Activated naive CD4-positive, alpha-beta T cell (primary cell): Measurements from ENCODE around the gene DOK5.
"Not testable (repeated sequence)": the region's sequence is repeated elsewhere in the genome, so short reads cannot be mapped to it uniquely, and the experiment has no call there.

Experiments
- DNase-seq, 4 experiments: peaks; one replicate each; lab custom pipeline; 2025; lab: John Stamatoyannopoulos, UW

Gene DOK5

GRCh38 chr20:54475334-54476168, at the start of gene DOK5:
Gene DOK5, plus strand, starts transcription at chr20:54475593. Its CDS starts 354 bp downstream, at chr20:54475947.
- DNase-seq = no peak

DNA sequence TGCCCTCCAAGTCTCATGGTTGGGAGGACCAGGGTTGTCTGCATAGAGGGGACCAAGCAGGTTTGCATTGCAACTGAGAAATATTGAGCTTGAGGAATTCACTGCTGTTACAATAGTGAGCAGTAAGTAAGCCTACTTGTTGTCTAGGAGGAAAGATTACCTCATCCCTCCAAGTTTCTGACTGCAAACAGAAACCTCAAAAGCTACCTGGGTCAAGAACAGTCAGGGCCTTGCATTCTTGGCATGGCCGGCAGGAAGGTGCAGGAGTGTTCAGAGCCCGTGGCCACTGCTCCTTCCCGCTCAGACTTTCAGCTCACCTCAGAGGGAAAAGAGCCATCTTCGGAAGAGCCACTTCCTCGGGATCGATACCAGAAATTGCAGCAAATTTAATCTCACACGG, 46.0 kb upstream of the DOK5 start:
- no peak for DNase-seq

- DNase-seq = no peak
Measured at GRCh38 chr20:54431156-54431944, 44.0 kb upstream of the DOK5 start.

DNA sequence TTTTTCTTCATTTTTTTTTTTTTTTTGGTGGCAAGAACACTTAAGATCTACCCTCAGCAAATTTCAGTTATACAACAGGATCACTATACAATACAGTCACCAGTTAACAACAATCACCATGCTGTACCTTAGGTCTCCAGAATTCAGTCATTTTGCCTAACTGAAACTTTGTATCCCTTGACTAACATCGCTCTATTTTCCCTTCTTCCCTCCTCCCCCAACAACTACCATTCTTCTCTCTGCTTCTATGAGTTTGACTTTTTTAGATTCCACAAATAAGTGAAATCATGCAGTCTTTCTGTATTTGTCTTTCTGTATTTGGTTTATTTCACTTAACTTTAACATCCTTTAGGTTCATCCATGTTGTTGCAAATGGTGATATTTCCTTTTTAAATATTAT, 42.4 kb upstream of the DOK5 start:
- DNase-seq = no peak

GRCh38 chr20:54433636-54434035, 41.8 kb upstream of the DOK5 start:
- DNase-seq = no peak

DNA sequence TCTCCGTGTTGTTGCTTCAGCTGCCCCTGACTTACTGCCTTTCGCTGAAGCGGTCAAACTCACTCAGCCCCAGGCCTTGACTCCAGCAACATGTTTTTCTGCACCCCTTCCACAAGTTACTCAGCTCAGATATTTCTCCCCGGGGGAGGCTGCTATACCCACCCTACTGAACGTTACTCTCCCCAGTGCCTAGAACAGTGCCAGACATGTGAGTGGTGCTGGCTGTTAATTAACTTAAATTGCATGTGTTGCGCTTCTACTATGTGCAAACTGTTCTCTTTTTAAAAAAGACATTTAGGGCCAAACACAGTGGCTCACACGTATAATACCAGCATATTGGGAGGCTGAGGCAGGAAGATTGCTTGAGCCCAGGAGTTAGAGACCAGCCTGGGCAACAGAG, 41.2 kb upstream of the DOK5 start:
- DNase-seq = no peak

DNA sequence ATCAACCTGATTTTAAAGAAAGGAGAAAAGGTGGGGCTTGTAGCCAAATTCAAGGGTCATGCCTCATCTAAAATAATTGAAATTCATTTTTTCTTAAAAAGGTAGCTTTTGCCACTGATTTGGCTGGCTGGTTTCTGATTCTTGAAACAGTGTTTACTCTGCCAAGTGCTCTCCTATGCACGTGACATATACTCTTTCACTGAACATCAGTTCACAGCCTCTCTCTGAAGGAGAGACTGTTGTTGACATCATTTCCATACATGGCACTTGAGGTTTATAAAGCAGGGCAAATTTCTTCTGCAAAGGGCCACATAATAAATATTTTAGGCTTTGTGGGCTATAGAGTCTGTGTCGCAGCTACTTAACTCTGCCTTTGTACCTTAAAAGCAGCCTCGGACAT, 40.4 kb upstream of the DOK5 start:
- no peak for DNase-seq

DNA sequence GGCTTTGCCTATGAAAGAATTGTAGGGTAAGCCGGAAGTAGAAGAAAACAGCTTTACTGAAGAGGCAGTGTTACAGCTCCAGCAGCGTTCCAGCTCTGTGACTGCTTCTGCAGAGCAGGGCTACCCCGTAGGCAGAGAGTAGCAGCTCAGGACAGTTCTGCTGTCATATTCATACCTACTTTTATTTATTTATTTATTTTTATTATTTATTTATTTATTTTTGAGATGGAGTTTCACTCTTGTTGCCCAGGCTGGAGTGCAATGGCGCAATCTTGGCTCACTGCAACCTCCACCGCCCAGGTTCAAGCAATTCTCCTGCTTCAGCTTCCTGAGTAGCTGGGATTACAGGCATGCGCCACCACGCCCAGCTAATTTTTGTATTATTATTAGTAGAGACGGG, 39.0 kb upstream of the DOK5 start:
- DNase-seq = not testable (repeated sequence)

GRCh38 chr20:54438166-54438565, 37.2 kb upstream of the DOK5 start:
- no peak for DNase-seq

- no peak for DNase-seq
Measured at GRCh38 chr20:54450207-54450606, 25.2 kb upstream of the DOK5 start.

DNA sequence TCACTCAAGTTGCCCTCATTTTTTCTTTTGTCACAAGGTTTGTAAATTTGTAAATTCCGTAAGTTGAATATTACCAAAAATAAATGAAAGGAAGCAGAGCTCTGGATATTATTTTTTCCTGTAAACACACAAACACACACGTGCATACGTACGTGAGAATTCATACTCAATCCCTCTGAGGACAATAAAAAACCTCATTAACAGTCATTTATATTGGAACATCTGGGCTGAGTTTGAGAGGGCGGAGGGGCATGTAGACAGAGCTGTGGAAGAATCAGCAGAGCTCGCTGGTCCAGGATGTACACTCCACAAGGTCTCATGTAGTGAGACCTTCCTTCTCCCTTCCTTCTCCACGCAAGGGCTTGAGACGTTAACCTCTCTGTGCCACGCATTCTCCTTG, 24.2 kb upstream of the DOK5 start:
- DNase-seq = no peak

DNA sequence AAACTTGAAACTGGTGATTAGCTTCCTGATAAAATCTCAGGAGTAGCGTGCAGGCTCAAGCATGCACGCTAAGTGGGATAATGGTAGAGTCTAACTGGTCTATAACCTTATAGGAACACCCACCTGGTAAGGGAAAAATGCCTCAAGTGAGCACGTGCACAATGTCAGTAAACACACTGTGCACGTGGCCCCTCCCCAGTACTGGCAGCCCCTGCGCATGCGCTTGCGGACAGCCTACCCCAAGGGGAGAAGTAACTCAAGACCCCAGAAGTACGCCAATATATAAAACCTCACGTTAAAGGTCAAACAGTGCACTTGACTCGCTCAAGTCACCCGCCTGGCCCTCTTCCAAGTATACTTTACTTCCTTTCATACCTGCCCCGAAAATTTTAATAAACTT, 23.1 kb upstream of the DOK5 start:
- DNase-seq = no peak

- no peak for DNase-seq
Measured at GRCh38 chr20:54454982-54455381, 20.4 kb upstream of the DOK5 start.

DNA sequence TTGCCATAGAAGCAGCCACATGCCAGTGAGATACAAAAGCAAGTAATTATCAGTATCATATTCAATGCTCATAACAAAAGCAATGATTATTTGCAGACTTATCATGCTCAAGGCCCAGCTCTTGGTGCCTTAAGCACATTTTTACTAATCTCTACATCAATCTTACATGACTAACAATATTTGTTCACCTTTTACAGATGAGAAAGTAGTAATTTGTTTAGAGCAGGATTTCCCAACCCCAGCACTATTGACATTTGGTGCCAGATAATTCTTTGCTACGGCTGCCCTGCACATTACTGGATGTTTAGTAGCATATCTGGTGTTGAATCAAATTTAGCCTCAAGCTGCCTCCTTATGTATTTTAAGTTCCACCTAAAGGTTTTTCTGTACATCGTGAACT, 19.0 kb upstream of the DOK5 start:
- DNase-seq = no peak

DNA sequence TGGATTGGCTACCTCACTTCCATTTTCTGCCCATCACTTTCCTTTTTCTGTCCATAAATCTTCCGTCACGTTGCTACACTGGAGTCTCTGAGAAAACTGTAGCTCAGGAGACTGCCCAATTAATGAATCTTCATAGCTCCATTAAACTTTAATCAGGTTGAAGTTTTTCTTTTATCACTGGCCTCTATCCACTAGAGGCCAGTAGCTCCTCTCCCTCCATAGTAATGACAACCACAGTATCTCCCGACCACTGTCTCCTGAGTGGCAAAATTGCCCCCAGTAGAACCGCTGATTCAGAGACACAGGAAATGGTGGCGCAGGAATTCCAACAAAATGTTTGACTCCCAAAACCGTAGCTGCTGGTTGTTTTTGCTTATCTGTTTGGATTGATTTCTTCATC, 18.4 kb upstream of the DOK5 start:
- DNase-seq = no peak

DNA sequence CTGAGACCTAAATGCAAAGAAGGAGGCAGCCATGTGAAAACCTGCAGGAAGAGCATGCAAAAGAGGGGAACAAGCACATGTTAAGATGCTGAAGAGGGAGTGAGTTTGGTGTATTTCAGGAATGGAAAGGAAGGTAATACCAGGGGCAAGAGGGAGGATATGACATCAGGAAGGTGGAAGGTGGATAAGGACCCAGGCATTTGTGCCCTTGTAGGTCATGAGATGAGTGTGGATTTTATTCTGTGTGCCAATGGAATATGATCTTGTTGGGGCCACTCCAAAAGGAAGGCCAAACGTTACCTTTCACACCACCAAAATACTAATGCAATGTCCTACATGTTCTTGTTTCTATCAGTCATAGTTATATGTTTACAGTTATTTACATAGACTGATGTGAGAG, 17.2 kb upstream of the DOK5 start:
- DNase-seq = no peak

GRCh38 chr20:54459279-54459678, 16.1 kb upstream of the DOK5 start:
- DNase-seq = no peak

DNA sequence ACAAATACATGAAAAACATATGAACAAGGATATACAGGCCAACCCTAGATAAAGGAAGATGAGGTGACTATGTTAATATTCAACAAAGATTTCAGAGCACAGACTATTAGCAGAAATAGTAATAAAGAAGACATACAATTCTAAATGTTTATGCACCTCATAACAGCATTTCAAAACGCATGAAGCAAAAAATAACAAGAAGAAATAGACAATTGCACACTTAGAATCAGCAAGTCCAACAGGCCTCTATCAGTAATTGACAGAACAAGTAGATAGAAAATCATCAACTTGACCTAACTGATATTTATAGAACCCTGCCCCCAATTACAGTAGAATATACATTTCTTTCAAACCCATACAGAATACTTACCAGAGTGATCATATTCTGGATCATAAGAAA, 11.4 kb upstream of the DOK5 start:
- DNase-seq = no peak

GRCh38 chr20:54466127-54466526, 9.3 kb upstream of the DOK5 start:
- DNase-seq = no peak

GRCh38 chr20:54467622-54468021, 7.8 kb upstream of the DOK5 start:
- no peak for DNase-seq

GRCh38 chr20:54468082-54468481, 7.3 kb upstream of the DOK5 start:
- DNase-seq = no peak

DNA sequence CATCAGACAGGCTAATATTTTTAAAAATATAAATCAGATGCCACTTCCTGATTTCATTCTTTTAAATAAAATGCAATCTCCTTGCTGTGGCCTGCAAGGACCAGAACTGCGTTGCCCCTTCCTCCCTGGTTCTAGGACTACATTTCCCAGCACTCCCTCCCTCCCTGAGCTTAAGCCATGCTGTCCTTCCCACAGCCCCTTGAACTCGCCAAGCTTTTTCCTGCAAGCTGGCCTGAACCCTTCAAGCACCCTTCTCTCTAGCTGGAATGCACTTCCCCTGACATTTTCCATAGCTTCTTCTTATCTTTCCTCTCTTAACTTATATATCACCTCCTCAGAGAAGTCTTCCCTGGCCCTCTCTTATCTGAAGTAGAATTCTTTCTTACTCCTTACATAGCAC, 6.1 kb upstream of the DOK5 start:
- DNase-seq = no peak

- no peak for DNase-seq
Measured at GRCh38 chr20:54469952-54470351, 5.4 kb upstream of the DOK5 start.
